ACC112 (cell line): Measurements from ENCODE around the gene TSPAN12.

ENCODE experiments used
- H2AFZ ChIP-seq: fragments of 200-600 bp; sonication (generic); one replicate; pipeline ENCODE4 v1.6.0; 2017; ENCODE audit warnings: antibody characterized with exemption, low read length; ENCODE audit not compliant: unreplicated experiment
- H3K27ac ChIP-seq: fragments of 200-600 bp; sonication (generic); 2 replicates; pipeline ENCODE4 v1.5.1; 2014; ENCODE audit warnings: low read depth, mild to moderate bottlenecking, antibody characterized with exemption, low read length, moderate library complexity
- H3K27me3 ChIP-seq: fragments of 200-600 bp; sonication (generic); 2 replicates; pipeline ENCODE4 v1.6.1; 2014; ENCODE audit warnings: mild to moderate bottlenecking, antibody characterized with exemption, low read length, moderate library complexity, mixed read lengths; ENCODE audit not compliant: insufficient read depth
- H3K36me3 ChIP-seq: fragments of 200-600 bp; sonication (generic); 2 replicates; pipeline ENCODE4 v1.6.1; 2016; ENCODE audit warnings: mild to moderate bottlenecking, antibody characterized with exemption, low read length, moderate library complexity, mixed read lengths; ENCODE audit not compliant: insufficient read depth
- H3K4me1 ChIP-seq: fragments of 200-600 bp; sonication (generic); one replicate; pipeline ENCODE4 v1.6.1; 2016; ENCODE audit warnings: low read length, mixed read lengths; ENCODE audit not compliant: insufficient read depth, unreplicated experiment, control insufficient read depth
- H3K4me3 ChIP-seq: fragments of 200-600 bp; sonication (generic); 2 replicates; pipeline ENCODE4 v1.5.1; 2014; ENCODE audit warnings: mild to moderate bottlenecking, low read depth, low read length
- H3K79me2 ChIP-seq: fragments of 200-600 bp; sonication (generic); one replicate; pipeline ENCODE4 v1.6.0; 2016; ENCODE audit warnings: low read length; ENCODE audit not compliant: control insufficient read depth, unreplicated experiment, insufficient read depth

TSPAN12 gene

GRCh38 chr7:120842121-120842621, 15.8 kb downstream of the TSPAN12 start:
- H3K4me1 ChIP-seq, result no peaks in the 10 kb centered on the region
- H3K27ac ChIP-seq, result no peak overlapping the region
- no peaks in the 10 kb centered on the region for H3K79me2 ChIP-seq
- no peak overlapping the region for H2AFZ ChIP-seq
- H3K27me3 ChIP-seq, result no peaks in the 10 kb centered on the region
- no peak overlapping the region for H3K4me3 ChIP-seq
- no peaks in the 10 kb centered on the region for H3K36me3 ChIP-seq

GRCh38 chr7:120841608-120842007, 16.3 kb downstream of the TSPAN12 start:
- Histone ChIP-seq H2AFZ (no peak overlapping the region), H3K27me3 (no peaks in the 10 kb centered on the region), H3K79me2 (no peaks in the 10 kb centered on the region), H3K4me1 (no peaks in the 10 kb centered on the region), H3K27ac (no peak overlapping the region), H3K4me3 (no peak overlapping the region), H3K36me3 (no peaks in the 10 kb centered on the region)

- Histone ChIP-seq H2AFZ (no peak overlapping the region), H3K27ac (no peak overlapping the region), H3K4me3 (no peak overlapping the region)
Measured at GRCh38 chr7:120838281-120838682, 19.7 kb downstream of the TSPAN12 start.

GRCh38 chr7:120837599-120837998, 20.3 kb downstream of the TSPAN12 start:
- Histone ChIP-seq H3K27ac (no peak overlapping the region), H3K4me3 (no peak overlapping the region), H3K36me3 (no peaks in the 10 kb centered on the region), H3K79me2 (no peaks in the 10 kb centered on the region), H3K4me1 (no peaks in the 10 kb centered on the region), H2AFZ (no peak overlapping the region), H3K27me3 (no peaks in the 10 kb centered on the region)

More at GRCh38 chr7:120838281-120838682, 19.7 kb downstream of the TSPAN12 start:
- Histone ChIP-seq H3K27me3 (no peaks in the 10 kb centered on the region), H3K79me2 (no peaks in the 10 kb centered on the region), H3K36me3 (no peaks in the 10 kb centered on the region), H3K4me1 (no peaks in the 10 kb centered on the region)

- Histone ChIP-seq H3K79me2 (no peaks in the 10 kb centered on the region), H3K36me3 (no peaks in the 10 kb centered on the region), H3K27me3 (no peaks in the 10 kb centered on the region), H3K4me3 (no peak overlapping the region), H2AFZ (no peak overlapping the region), H3K4me1 (no peaks in the 10 kb centered on the region), H3K27ac (no peak overlapping the region)
Measured at GRCh38 chr7:120836556-120837115, 21.3 kb downstream of the TSPAN12 start.

GRCh38 chr7:120834726-120835125, 23.2 kb downstream of the TSPAN12 start:
- Histone ChIP-seq H3K27ac (no peak overlapping the region), H3K36me3 (no peaks in the 10 kb centered on the region), H3K79me2 (no peaks in the 10 kb centered on the region), H3K27me3 (no peaks in the 10 kb centered on the region), H3K4me1 (no peaks in the 10 kb centered on the region), H2AFZ (no peak overlapping the region), H3K4me3 (no peak overlapping the region)

- Histone ChIP-seq H3K4me3 (no peak overlapping the region), H3K4me1 (no peaks in the 10 kb centered on the region), H3K36me3 (no peaks in the 10 kb centered on the region), H2AFZ (no peak overlapping the region), H3K79me2 (no peaks in the 10 kb centered on the region), H3K27ac (no peak overlapping the region), H3K27me3 (no peaks in the 10 kb centered on the region)
Measured at GRCh38 chr7:120833546-120833945, 24.4 kb downstream of the TSPAN12 start.

- H3K4me3 ChIP-seq, result no peak overlapping the region
- no peaks in the 10 kb centered on the region for H3K4me1 ChIP-seq
- H3K36me3 ChIP-seq, result no peaks in the 10 kb centered on the region
- no peak overlapping the region for H3K27ac ChIP-seq
- no peaks in the 10 kb centered on the region for H3K27me3 ChIP-seq
- H2AFZ ChIP-seq, result no peak overlapping the region
- H3K79me2 ChIP-seq, result no peaks in the 10 kb centered on the region
Measured at GRCh38 chr7:120832803-120833202, 25.1 kb downstream of the TSPAN12 start.

GRCh38 chr7:120831260-120831659, 26.7 kb downstream of the TSPAN12 start:
- no peaks in the 10 kb centered on the region for H3K79me2 ChIP-seq
- H3K4me1 ChIP-seq, result no peaks in the 10 kb centered on the region
- no peak overlapping the region for H3K4me3 ChIP-seq
- no peaks in the 10 kb centered on the region for H3K27me3 ChIP-seq
- no peak overlapping the region for H2AFZ ChIP-seq
- H3K27ac ChIP-seq, result no peak overlapping the region
- H3K36me3 ChIP-seq, result no peaks in the 10 kb centered on the region

- no peak overlapping the region for H3K27ac ChIP-seq
- H3K36me3 ChIP-seq, result no peaks in the 10 kb centered on the region
- no peak overlapping the region for H3K4me3 ChIP-seq
- H3K79me2 ChIP-seq, result no peaks in the 10 kb centered on the region
- no peaks in the 10 kb centered on the region for H3K27me3 ChIP-seq
- no peak overlapping the region for H2AFZ ChIP-seq
- H3K4me1 ChIP-seq, result no peaks in the 10 kb centered on the region
Measured at GRCh38 chr7:120829487-120829886, 28.5 kb downstream of the TSPAN12 start.

GRCh38 chr7:120828528-120828927, 29.4 kb downstream of the TSPAN12 start:
- Histone ChIP-seq H3K4me3 (no peak overlapping the region), H3K27ac (no peak overlapping the region), H3K27me3 (no peaks in the 10 kb centered on the region), H3K36me3 (no peaks in the 10 kb centered on the region), H3K4me1 (no peaks in the 10 kb centered on the region), H3K79me2 (no peaks in the 10 kb centered on the region), H2AFZ (no peak overlapping the region)
